ENCODE results near the gene IL1A. TPM values are rescaled to one million over a fixed set of nuclear protein-coding genes. Genes with fewer than 3 reads are reported as not detected.

IL1A gene
- polyA plus RNA-seq, 1 of the 3 experiments (the other 2 are of a cell fraction), result not detected

- Histone ChIP-seq H3K4me2 (no peak overlapping the region), H4K20me1 (ENCODE audit: insufficient read depth) (no peaks in the 10 kb centered on the region), H3K9me2 (no peaks in the 10 kb centered on the region), H3K9me3 (no peaks in the 10 kb centered on the region), H3K4me1 (ENCODE audit: control insufficient read depth in 1 of 2, insufficient read depth in 2 of 2, low read depth in 1 of 2, low read length in 1 of 2) (no peaks in the 10 kb centered on the region; a peak in 1 of 4 replicates), H3K9ac (no peak overlapping the region), H3K27ac (ENCODE audit: low read depth in 2 of 2, low read length in 1 of 2) (no peak overlapping the region), H3K4me3 (ENCODE audit: low read depth in 2 of 2, low read length in 1 of 2) (no peak overlapping the region), H2AFZ (ENCODE audit: low read depth) (no peak overlapping the region), H3K79me2 (ENCODE audit: insufficient read depth) (no peaks in the 10 kb centered on the region), H3K36me3 (replicated peaks in 1 of 2; ENCODE audit: control insufficient read depth in 1 of 2, insufficient read depth in 2 of 2, low read length in 1 of 2) (no peaks in the 10 kb centered on the region), H3F3A (replicated peaks; ENCODE audit: insufficient read depth) (no peaks in the 10 kb centered on the region), H3K27me3 (ENCODE audit: insufficient read depth) (no peaks in the 10 kb centered on the region)
- no peak for DNase-seq
- CTCF ChIA-PET, result interaction anchor here (0.7 kb wide), 1 partner anchor 11 kb away, joined by 3 read pairs; no protein-coding TSS in a partner anchor
- no peak for TF ChIP-seq RFX5 (IDR thresholded peaks at IDR 0.05; ENCODE audit: low read length)
- TF ChIP-seq MAX (IDR thresholded peaks at IDR 0.05; ENCODE audit: low read depth), result no peak
- TF ChIP-seq SMC3 (IDR thresholded peaks at IDR 0.05; ENCODE audit: low read depth, low read length), result no peak
- no peak for TF ChIP-seq PBX3 (IDR thresholded peaks at IDR 0.05)
- TF ChIP-seq CHD2 (IDR thresholded peaks at IDR 0.05; ENCODE audit: low read length, partially characterized antibody), result no peak
- no peak for TF ChIP-seq RXRA (IDR thresholded peaks at IDR 0.05; ENCODE audit: borderline replicate concordance, low read depth)
- TF ChIP-seq SIN3A (IDR thresholded peaks at IDR 0.05; ENCODE audit: borderline replicate concordance, low read depth, low read length), result no peak
- no peak for TF ChIP-seq FOXM1 (IDR thresholded peaks at IDR 0.05; ENCODE audit: low read depth)
- no peak for TF ChIP-seq GATA2 (CRISPR knock-in tag; IDR thresholded peaks at IDR 0.05)
- no peak for TF ChIP-seq CTCF (IDR thresholded peaks at IDR 0.05)
- no peak for TF ChIP-seq EZH2phosphoT487 (IDR thresholded peaks at IDR 0.05; ENCODE audit: borderline replicate concordance, low read depth)
- no peak for TF ChIP-seq FOXJ3 (CRISPR knock-in tag; IDR thresholded peaks at IDR 0.05)
- no peak for TF ChIP-seq EP300 (IDR thresholded peaks at IDR 0.05; ENCODE audit: borderline replicate concordance in 1 of 2, low read depth in 1 of 2, low read length in 1 of 2)
- no peak for TF ChIP-seq MEF2A (IDR thresholded peaks at IDR 0.05; ENCODE audit: borderline replicate concordance, low read depth)
- TF ChIP-seq REST (IDR thresholded peaks at IDR 0.05; ENCODE audit: low read depth, low read length), result no peak
- no peak for TF ChIP-seq RCOR1 (IDR thresholded peaks at IDR 0.05; ENCODE audit: low read length)
- POLR2A ChIA-PET, result no interaction called here
- WGBS (ENCODE audit: low lambda C conversion rate), result 23% methylated on average over 6 of the region's 6 CpGs
Observed at GRCh38 chr2:112827604-112828185, 43.4 kb upstream of the IL1A start.
